GM12878 (cell line): Measurements from ENCODE around the gene ANXA4.

Experiments
- BACH1 ChIP-seq: fragments of 450-650 bp; IDR thresholded peaks from 2 replicates; pipeline ENCODE4 v1.6.1; 2017; ENCODE audit warnings: mild to moderate bottlenecking, borderline replicate concordance
- CBX5 ChIP-seq: sonication (generic); IDR thresholded peaks from 2 replicates; pipeline ENCODE4 v1.6.1; 2016; ENCODE audit warnings: low read depth, moderate library complexity, mild to moderate bottlenecking, inconsistent platforms
- CHD4 ChIP-seq: fragments of 200-600 bp; sonication (generic); IDR thresholded peaks from 2 replicates; pipeline ENCODE4 v1.6.1; 2016; ENCODE audit warnings: mild to moderate bottlenecking
- JUNB ChIP-seq: IDR thresholded peaks from 2 replicates; pipeline ENCODE4 v1.6.1; 2016; ENCODE audit warnings: antibody characterized with exemption, mild to moderate bottlenecking
- NRF1 ChIP-seq: conservative IDR thresholded peaks from 2 replicates; pipeline ENCODE4 v1.6.1; 2011; ENCODE audit warnings: mild to moderate bottlenecking, low read depth, low read length, improper control_type of control experiment
- POLR2A ChIP-seq: IDR thresholded peaks from 2 replicates; pipeline ENCODE4 v1.6.1; 2011; ENCODE audit warnings: low read depth, mild to moderate bottlenecking, low read length
- POLR2AphosphoS2 ChIP-seq: IDR thresholded peaks from 2 replicates; pipeline ENCODE4 v1.6.1; 2011; ENCODE audit warnings: low read depth, mild to moderate bottlenecking, low read length, improper control_type of control experiment, moderate library complexity
- POLR2AphosphoS5 ChIP-seq: IDR thresholded peaks from 2 replicates; pipeline ENCODE4 v1.6.1; 2011; ENCODE audit warnings: mild to moderate bottlenecking, low read length, inconsistent platforms
- TF ChIP-seq, protein P1 (sequence below), 3 experiments: IDR thresholded peaks in 2 of 3; conservative IDR thresholded peaks in 1 of 3; 2 replicates each; pipeline ENCODE4 v1.5.1; 2011; ENCODE audit warnings: low read depth in 3 of 3, low read length in 3 of 3, mild to moderate bottlenecking in 3 of 3, control low read depth in 2 of 3, moderate library complexity in 2 of 3, inconsistent platforms in 1 of 3, mixed read lengths in 1 of 3; ENCODE audit not compliant: control insufficient read depth in 2 of 3, insufficient read depth in 1 of 3; ENCODE audit errors: extremely low read depth in 1 of 3

DNA sequence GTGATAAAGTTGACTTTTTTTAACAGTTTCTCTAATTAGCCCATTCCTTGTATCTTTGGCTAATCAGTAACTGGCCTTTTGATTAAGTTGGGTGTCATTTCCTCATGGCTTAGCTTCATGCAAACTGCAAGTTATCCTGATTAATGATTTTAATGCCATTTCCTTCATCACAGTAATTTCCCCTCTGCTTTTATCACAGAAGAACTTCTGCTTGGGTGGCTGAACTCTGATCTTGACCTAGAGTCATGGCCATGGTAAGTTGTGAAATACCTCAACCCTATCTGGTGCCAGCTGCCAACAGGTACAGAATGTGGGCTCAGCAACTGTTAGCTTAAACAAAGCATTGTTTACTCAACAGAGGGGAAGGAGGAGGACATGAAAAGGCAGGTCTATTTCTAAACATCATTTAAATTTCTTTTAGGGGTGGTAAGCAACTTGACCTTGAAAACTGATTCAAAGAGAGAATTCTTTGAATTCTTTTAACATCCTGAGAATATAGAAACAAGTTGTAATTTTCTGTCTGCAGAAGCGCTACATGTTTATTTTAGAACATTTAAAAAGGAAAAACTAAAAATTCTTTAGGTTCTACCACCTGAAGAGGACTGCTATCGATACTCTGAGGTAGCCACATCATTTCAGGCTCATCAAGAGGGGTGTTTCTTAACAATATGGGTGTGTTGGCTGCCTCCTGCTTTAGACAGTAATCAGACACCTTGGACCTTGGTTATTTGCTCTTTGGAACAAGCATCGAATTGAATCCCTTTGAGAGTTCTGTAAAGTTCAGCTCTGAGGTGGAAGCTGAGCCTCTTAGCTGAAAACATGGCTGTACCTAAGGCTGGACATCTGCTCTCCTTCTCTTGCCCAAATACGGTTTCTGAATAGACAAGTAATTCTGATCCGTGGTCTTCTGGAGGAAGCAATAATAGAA lies 39.7 kb downstream of the ANXA4 start:
- TF ChIP-seq, protein P1, sequence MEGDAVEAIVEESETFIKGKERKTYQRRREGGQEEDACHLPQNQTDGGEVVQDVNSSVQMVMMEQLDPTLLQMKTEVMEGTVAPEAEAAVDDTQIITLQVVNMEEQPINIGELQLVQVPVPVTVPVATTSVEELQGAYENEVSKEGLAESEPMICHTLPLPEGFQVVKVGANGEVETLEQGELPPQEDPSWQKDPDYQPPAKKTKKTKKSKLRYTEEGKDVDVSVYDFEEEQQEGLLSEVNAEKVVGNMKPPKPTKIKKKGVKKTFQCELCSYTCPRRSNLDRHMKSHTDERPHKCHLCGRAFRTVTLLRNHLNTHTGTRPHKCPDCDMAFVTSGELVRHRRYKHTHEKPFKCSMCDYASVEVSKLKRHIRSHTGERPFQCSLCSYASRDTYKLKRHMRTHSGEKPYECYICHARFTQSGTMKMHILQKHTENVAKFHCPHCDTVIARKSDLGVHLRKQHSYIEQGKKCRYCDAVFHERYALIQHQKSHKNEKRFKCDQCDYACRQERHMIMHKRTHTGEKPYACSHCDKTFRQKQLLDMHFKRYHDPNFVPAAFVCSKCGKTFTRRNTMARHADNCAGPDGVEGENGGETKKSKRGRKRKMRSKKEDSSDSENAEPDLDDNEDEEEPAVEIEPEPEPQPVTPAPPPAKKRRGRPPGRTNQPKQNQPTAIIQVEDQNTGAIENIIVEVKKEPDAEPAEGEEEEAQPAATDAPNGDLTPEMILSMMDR (IDR thresholded peaks at IDR 0.05 in 2 of 3, conservative IDR thresholded peaks at IDR 0.05 in 1 of 3; ENCODE audit: control insufficient read depth in 2 of 3, extremely low read depth in 1 of 3, insufficient read depth in 1 of 3, low read depth in 3 of 3, low read length in 3 of 3): no peak
- TF ChIP-seq CBX5: no peak
- TF ChIP-seq JUNB: no peak
- TF ChIP-seq POLR2AphosphoS2: no peak
- TF ChIP-seq POLR2AphosphoS5: no peak
- TF ChIP-seq BACH1: no peak
- no peak for TF ChIP-seq CHD4
- TF ChIP-seq POLR2A: no peak
- TF ChIP-seq NRF1: no peak
